Fibroblast of skin of back (primary cell): Measurements from ENCODE around the gene HOXA7.

Experiments used
- DNase-seq: peaks from one replicate; pipeline ENCODE4 v3.0.0-alpha.2; 2013

HOXA7 gene

GRCh38 chr7:27146491-27147198 is 9.8 kb downstream of the HOXA7 start:
- DNase-seq: no peak

GRCh38 chr7:27145914-27146412 is 10.5 kb downstream of the HOXA7 start:
- DNase-seq: no peak

- DNase-seq: no peak
Observed at GRCh38 chr7:27145165-27145913, 11.1 kb downstream of the HOXA7 start.

- DNase-seq: no peak
Observed at GRCh38 chr7:27144781-27145164, 11.7 kb downstream of the HOXA7 start.

- DNase-seq: no peak
Observed at GRCh38 chr7:27143950-27144780, 12.3 kb downstream of the HOXA7 start.

GRCh38 chr7:27143023-27143949 is 13.2 kb downstream of the HOXA7 start, which contains the start of gene HOXA5:
Gene HOXA5, minus strand, starts transcription at chr7:27143681. Its CDS starts 74 bp downstream, at chr7:27143607.
- DNase-seq: no peak

- DNase-seq: no peak
Observed at GRCh38 chr7:27142580-27143022, 13.9 kb downstream of the HOXA7 start.

GRCh38 chr7:27141923-27142579 is 14.4 kb downstream of the HOXA7 start:
- DNase-seq: no peak

GRCh38 chr7:27141137-27141922 is 15.1 kb downstream of the HOXA7 start:
- no peak for DNase-seq

- DNase-seq: no peak
Observed at GRCh38 chr7:27140126-27140857, 16.2 kb downstream of the HOXA7 start.

- DNase-seq: no peak
Observed at GRCh38 chr7:27139334-27140125, 16.9 kb downstream of the HOXA7 start.

GRCh38 chr7:27138985-27139333 is 17.5 kb downstream of the HOXA7 start:
- no peak for DNase-seq

GRCh38 chr7:27138472-27138871 is 18.0 kb downstream of the HOXA7 start:
- no peak for DNase-seq

- no peak for DNase-seq
Observed at GRCh38 chr7:27137640-27138315, 18.7 kb downstream of the HOXA7 start.

- no peak for DNase-seq
Observed at GRCh38 chr7:27134392-27134791, 22.1 kb downstream of the HOXA7 start.

GRCh38 chr7:27133409-27134231 is 22.9 kb downstream of the HOXA7 start:
- no peak for DNase-seq

GRCh38 chr7:27132978-27133377 is 23.5 kb downstream of the HOXA7 start:
- no peak for DNase-seq
